Measurements from ENCODE around the gene MFAP5.
"Not testable (repeated sequence)": the region's sequence is repeated elsewhere in the genome, so short reads cannot be mapped to it uniquely, and the experiment has no call there.

MFAP5 gene

GRCh38 chr12:8624750-8625149, 37.9 kb downstream of the MFAP5 start:
- DNase-seq, result not testable (repeated sequence)

GRCh38 chr12:8622646-8623045, 40.0 kb downstream of the MFAP5 start:
- DNase-seq, result no peak

- DNase-seq, result no peak
Observed at GRCh38 chr12:8615206-8615605, 47.4 kb downstream of the MFAP5 start.

- DNase-seq, result not testable (repeated sequence)
Observed at GRCh38 chr12:8613881-8614280, 48.7 kb downstream of the MFAP5 start.

GRCh38 chr12:8612629-8613028, 50.0 kb downstream of the MFAP5 start, which contains the start of gene AICDA:
TSS of gene AICDA (minus strand) at chr12:8612859. CDS start at chr12:8612767, 92 bp downstream.
- no peak for DNase-seq

- no peak for DNase-seq
Observed at GRCh38 chr12:8609061-8609570, 53.5 kb downstream of the MFAP5 start.

- DNase-seq, result no peak
Observed at GRCh38 chr12:8606890-8607289, 55.7 kb downstream of the MFAP5 start.

- DNase-seq, result no peak
Observed at GRCh38 chr12:8605057-8605456, 57.6 kb downstream of the MFAP5 start.

GRCh38 chr12:8603856-8604255, 58.8 kb downstream of the MFAP5 start:
- no peak for DNase-seq

- no peak for DNase-seq
Observed at GRCh38 chr12:8603286-8603685, 59.3 kb downstream of the MFAP5 start.

GRCh38 chr12:8596561-8596960, 66.1 kb downstream of the MFAP5 start:
- no peak for DNase-seq
